ENCODE data around the gene ACTR1B.

DNA sequence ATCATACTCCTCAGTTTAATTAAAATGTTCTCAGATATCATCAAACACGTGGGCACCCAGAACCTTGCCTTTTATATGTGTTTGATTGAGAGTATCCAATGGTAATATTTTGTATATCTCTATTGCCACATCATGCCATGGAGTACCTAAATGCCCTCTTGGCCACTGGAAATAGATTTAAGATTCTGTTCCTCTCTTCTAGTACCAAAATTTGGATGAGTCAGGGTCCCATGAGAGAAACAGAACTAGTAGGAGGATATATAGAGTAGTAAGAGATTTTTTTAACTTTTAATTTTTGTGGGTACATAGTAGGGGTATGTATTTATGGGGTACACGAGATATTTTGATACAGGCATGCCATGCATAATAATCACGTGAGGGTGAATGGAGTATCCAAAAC, 39.9 kb upstream of the ACTR1B start:
- TF ChIP-seq, protein P1, sequence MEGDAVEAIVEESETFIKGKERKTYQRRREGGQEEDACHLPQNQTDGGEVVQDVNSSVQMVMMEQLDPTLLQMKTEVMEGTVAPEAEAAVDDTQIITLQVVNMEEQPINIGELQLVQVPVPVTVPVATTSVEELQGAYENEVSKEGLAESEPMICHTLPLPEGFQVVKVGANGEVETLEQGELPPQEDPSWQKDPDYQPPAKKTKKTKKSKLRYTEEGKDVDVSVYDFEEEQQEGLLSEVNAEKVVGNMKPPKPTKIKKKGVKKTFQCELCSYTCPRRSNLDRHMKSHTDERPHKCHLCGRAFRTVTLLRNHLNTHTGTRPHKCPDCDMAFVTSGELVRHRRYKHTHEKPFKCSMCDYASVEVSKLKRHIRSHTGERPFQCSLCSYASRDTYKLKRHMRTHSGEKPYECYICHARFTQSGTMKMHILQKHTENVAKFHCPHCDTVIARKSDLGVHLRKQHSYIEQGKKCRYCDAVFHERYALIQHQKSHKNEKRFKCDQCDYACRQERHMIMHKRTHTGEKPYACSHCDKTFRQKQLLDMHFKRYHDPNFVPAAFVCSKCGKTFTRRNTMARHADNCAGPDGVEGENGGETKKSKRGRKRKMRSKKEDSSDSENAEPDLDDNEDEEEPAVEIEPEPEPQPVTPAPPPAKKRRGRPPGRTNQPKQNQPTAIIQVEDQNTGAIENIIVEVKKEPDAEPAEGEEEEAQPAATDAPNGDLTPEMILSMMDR (conservative IDR thresholded peaks at IDR 0.05) = no peak
- TF ChIP-seq ZFX (IDR thresholded peaks at IDR 0.05) = no peak

Measured in C4-2B (cell line).